Mammary epithelial cell (primary cell): ENCODE measurements around the gene PDS5A.

Source experiments
- CTCF ChIP-seq, 2 donors: IDR thresholded peaks in 1 of 2; conservative IDR thresholded peaks in 1 of 2; 2 replicates each; pipeline ENCODE4 v1.5.1; 2011 to 2012; ENCODE audit warnings: inconsistent platforms in 2 of 2, low read length in 2 of 2, mild to moderate bottlenecking in 2 of 2, control low read depth in 1 of 2, low read depth in 1 of 2; ENCODE audit not compliant: insufficient read depth in 1 of 2; ENCODE audit errors: extremely low read depth in 1 of 2
- EZH2 ChIP-seq: IDR thresholded peaks from 2 replicates; pipeline ENCODE4 v1.6.1; 2012; ENCODE audit warnings: low read length, inconsistent platforms, borderline replicate concordance

- no peak for TF ChIP-seq EZH2
- no peak for TF ChIP-seq CTCF (conservative IDR thresholded peaks at IDR 0.05 in 1 of 2, IDR thresholded peaks at IDR 0.05 in 1 of 2; ENCODE audit: extremely low read depth in 1 of 2, insufficient read depth in 1 of 2, low read depth in 1 of 2, low read length in 2 of 2)
Observed at GRCh38 chr4:39933671-39934590, 43.8 kb downstream of the PDS5A start.
